Measurements from ENCODE around the gene ABCA2. TPM values are rescaled to one million over a fixed set of nuclear protein-coding genes. Genes with fewer than 3 reads are reported as not detected.

The ABCA2 gene
- total RNA-seq, 2 donors from 2014 or later, result 28.7 to 29.6 TPM

- Histone ChIP-seq H3K4me3 (no peak overlapping the region), H3K27ac (no peak overlapping the region), H3K27me3 (no peaks in the 10 kb centered on the region), H3K9me3 (no peaks in the 10 kb centered on the region), H3K4me1 (peaks cover 45% of the 10 kb centered on the region), H3K36me3 (replicated peaks in 1 of 2; ENCODE audit: insufficient read depth in 1 of 2, low read depth in 2 of 2) (no peaks in the 10 kb centered on the region)
- TF ChIP-seq POLR2A (IDR thresholded peaks at IDR 0.05), result no peak
- TF ChIP-seq, protein P1, sequence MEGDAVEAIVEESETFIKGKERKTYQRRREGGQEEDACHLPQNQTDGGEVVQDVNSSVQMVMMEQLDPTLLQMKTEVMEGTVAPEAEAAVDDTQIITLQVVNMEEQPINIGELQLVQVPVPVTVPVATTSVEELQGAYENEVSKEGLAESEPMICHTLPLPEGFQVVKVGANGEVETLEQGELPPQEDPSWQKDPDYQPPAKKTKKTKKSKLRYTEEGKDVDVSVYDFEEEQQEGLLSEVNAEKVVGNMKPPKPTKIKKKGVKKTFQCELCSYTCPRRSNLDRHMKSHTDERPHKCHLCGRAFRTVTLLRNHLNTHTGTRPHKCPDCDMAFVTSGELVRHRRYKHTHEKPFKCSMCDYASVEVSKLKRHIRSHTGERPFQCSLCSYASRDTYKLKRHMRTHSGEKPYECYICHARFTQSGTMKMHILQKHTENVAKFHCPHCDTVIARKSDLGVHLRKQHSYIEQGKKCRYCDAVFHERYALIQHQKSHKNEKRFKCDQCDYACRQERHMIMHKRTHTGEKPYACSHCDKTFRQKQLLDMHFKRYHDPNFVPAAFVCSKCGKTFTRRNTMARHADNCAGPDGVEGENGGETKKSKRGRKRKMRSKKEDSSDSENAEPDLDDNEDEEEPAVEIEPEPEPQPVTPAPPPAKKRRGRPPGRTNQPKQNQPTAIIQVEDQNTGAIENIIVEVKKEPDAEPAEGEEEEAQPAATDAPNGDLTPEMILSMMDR (IDR thresholded peaks at IDR 0.05), result peak; percentile 21 to 83 (median 67)
- ATAC-seq, result peak; percentile 31
- intact Hi-C loops (cut with DNase I), result loop anchor here (2.0 kb wide), 1 partner anchor 15 kb away; no protein-coding TSS in a partner anchor
- peak; percentile 77 to 88 (median 81) for DNase-seq
- WGBS, 2 donors, result 35 to 52% methylated on average over 16 to 37 of the region's 38 CpGs
Observed at GRCh38 chr9:137049544-137050449, 21.8 kb upstream of the ABCA2 start.

- 31 to 47% methylated on average over 8 to 61 of the region's 72 CpGs for WGBS, 2 donors
- peaks cover 45% of the 10 kb centered on the region for H3K4me1 ChIP-seq
- no peak overlapping the region for H3K4me3 ChIP-seq
- intact Hi-C loops (cut with DNase I), result loop anchor here (2.0 kb wide), 1 partner anchor 16 kb away; no protein-coding TSS in a partner anchor
- no peak overlapping the region for H3K27ac ChIP-seq
- H3K36me3 ChIP-seq (replicated peaks in 1 of 2; ENCODE audit: insufficient read depth in 1 of 2, low read depth in 2 of 2), result no peaks in the 10 kb centered on the region
- H3K27me3 ChIP-seq, result no peaks in the 10 kb centered on the region
- DNase-seq, result peak in 1 of 4 donors; percentile 45
- no peaks in the 10 kb centered on the region for H3K9me3 ChIP-seq
- TF ChIP-seq, protein P1 (IDR thresholded peaks at IDR 0.05), result peak in 1 of 7 experiments; percentile 1
- no peak for TF ChIP-seq POLR2A (IDR thresholded peaks at IDR 0.05)
- ATAC-seq, result no peak
Observed at GRCh38 chr9:137048655-137049543, 20.9 kb upstream of the ABCA2 start.

DNA sequence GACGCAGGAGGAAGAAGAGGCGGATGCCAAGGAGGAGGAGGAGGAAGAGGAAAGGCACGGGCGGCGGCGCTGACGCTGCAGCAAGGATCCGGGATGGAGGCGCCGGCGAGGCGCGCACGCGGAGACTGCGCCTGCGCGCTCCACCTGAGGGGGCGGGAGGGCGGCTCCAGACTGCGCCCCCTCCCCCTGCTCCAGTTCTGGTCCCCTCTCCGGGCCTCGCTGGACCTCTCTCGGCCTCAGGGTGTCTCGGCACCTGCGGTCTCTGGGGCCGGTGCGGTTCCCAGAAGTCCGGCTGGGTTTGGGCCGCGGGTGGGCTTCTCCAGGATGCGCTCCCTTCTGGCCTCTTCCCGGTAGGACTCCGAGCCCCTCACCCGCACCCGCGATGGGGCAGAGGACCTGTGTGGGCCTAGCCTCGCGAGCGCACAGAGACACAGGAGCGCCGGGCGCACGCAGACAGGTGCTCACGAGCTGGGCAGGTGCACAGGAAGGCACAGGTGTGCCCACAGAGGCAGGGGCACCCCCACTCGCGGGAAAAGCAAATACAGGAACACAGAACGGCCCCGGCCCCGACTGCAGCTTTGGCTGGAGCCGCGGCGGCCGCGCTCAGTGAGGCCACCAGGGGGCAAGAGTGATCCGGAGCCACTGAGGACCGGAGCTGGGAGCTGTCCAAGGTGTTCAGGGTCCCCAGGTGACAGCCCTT lies 18.2 kb upstream of the ABCA2 start, which contains the start of gene NPDC1:
Gene NPDC1 (minus strand): TSS at position 90 of the 700 bp plus-strand sequence. CDS start 188 bp downstream, outside the sequence.
- no peaks in the 10 kb centered on the region for H3K27me3 ChIP-seq
- intact Hi-C loops (cut with DNase I), result no loop called here
- H3K4me1 ChIP-seq, result peaks cover 38% of the 10 kb centered on the region
- peak; percentile 87 to 90 (median 88) for DNase-seq
- no peaks in the 10 kb centered on the region for H3K9me3 ChIP-seq
- peak; percentile 77 for ATAC-seq
- H3K27ac ChIP-seq, result peak within 1 kb of the TSS in 3 of 4 donors; percentile 15 to 77 (median 54)
- WGBS, 2 donors, result 1% methylated on average over 13 to 56 of the region's 57 CpGs
- TF ChIP-seq, protein P1 (IDR thresholded peaks at IDR 0.05), result peak; percentile 75 to 94 (median 87)
- peak in 1 of 3 donors; percentile 16 for TF ChIP-seq POLR2A (IDR thresholded peaks at IDR 0.05)
- H3K4me3 ChIP-seq, result peak within 1 kb of the TSS in 1 of 2 donors; percentile 17
- no peaks in the 10 kb centered on the region for H3K36me3 ChIP-seq (replicated peaks in 1 of 2; ENCODE audit: insufficient read depth in 1 of 2, low read depth in 2 of 2)
